SU-DHL-6 (cell line): Measurements from ENCODE around the gene MRTFB.

ENCODE experiments used
- H2AFZ ChIP-seq: fragments of 200-600 bp; sonication (generic); 2 replicates; pipeline ENCODE4 v1.6.1; 2014; ENCODE audit warnings: low read depth, mild to moderate bottlenecking, moderate library complexity, mixed read lengths, antibody characterized with exemption, low read length; ENCODE audit not compliant: severe bottlenecking
- H3F3A ChIP-seq: fragments of 200-600 bp; shearing (Covaris generic); 2 replicates; pipeline ENCODE4 v1.6.0; 2016; ENCODE audit warnings: antibody characterized with exemption, mild to moderate bottlenecking; ENCODE audit not compliant: insufficient read depth
- H3K27ac ChIP-seq: fragments of 200-600 bp; sonication (generic); 2 replicates; pipeline ENCODE4 v1.5.1; 2016; ENCODE audit warnings: low read depth, mild to moderate bottlenecking, low read length, moderate library complexity, mixed read lengths
- H3K27me3 ChIP-seq: fragments of 200-600 bp; sonication (generic), shearing (Covaris generic); 2 replicates; pipeline ENCODE4 v1.6.0; 2014; ENCODE audit warnings: mild to moderate bottlenecking, low read length
- H3K36me3 ChIP-seq: fragments of 200-600 bp; sonication (generic); 2 replicates; pipeline ENCODE4 v1.6.1; 2014; ENCODE audit warnings: mild to moderate bottlenecking, low read length, mixed read lengths
- H3K4me2 ChIP-seq: fragments of 300-600, 200-600 bp; shearing (Covaris generic), sonication (generic); 2 replicates; pipeline ENCODE4 v1.6.0; 2014; ENCODE audit warnings: low read length, low read depth, mild to moderate bottlenecking; ENCODE audit not compliant: poor library complexity, severe bottlenecking
- H3K4me3 ChIP-seq: fragments of 200-600 bp; sonication (generic); 2 replicates; pipeline ENCODE4 v1.5.1; 2014; ENCODE audit warnings: antibody characterized with exemption, low read length, mild to moderate bottlenecking, mixed read lengths; ENCODE audit not compliant: insufficient read depth, poor library complexity, severe bottlenecking
- H3K79me2 ChIP-seq: fragments of 200-600 bp; sonication (generic); 2 replicates; pipeline ENCODE4 v1.6.1; 2014; ENCODE audit warnings: mild to moderate bottlenecking, low read length, moderate library complexity; ENCODE audit not compliant: insufficient read depth
- H3K9ac ChIP-seq: fragments of 200-600 bp; sonication (generic); 2 replicates; pipeline ENCODE4 v1.7.0; 2014; ENCODE audit warnings: mild to moderate bottlenecking, low read length
- H3K9me2 ChIP-seq: fragments of 200-600 bp; sonication (generic); replicated peaks from 2 replicates; pipeline ENCODE4 v1.6.1; 2014; ENCODE audit warnings: low read length; ENCODE audit not compliant: insufficient read depth
- H3K9me3 ChIP-seq: fragments of 200-600 bp; sonication (generic); 2 replicates; pipeline ENCODE4 v1.6.1; 2014; ENCODE audit warnings: low read length, mixed read lengths; ENCODE audit not compliant: insufficient read depth
- H4K20me1 ChIP-seq: fragments of 200-600 bp; sonication (generic); 2 replicates; pipeline ENCODE4 v1.6.1; 2014; ENCODE audit warnings: low read depth, mild to moderate bottlenecking, antibody characterized with exemption, low read length, moderate library complexity, mixed read lengths
- CTCF ChIP-seq: fragments of 200-600 bp; sonication (generic); IDR thresholded peaks from one replicate; pipeline ENCODE4 v1.5.1; 2017; ENCODE audit warnings: antibody characterized with exemption, mild to moderate bottlenecking, low read length, moderate library complexity; ENCODE audit not compliant: insufficient read depth, poor library complexity, severe bottlenecking
- EZH2phosphoT487 ChIP-seq: fragments of 200-600 bp; sonication (generic), shearing (Covaris generic); conservative IDR thresholded peaks from 2 replicates; pipeline ENCODE4 v1.6.1; 2018; ENCODE audit warnings: mild to moderate bottlenecking, antibody characterized with exemption, low read length, moderate library complexity, mixed read lengths

MRTFB gene

GRCh38 chr16:14140923-14141322, 69.8 kb downstream of the MRTFB start:
- no peak overlapping the region for H3K27ac ChIP-seq
- H3K27me3 ChIP-seq = no peaks in the 10 kb centered on the region
- 0 out of 2 replicates have a peak, but pooled peaks cover 3% of the 10 kb centered on the region for H3K79me2 ChIP-seq
- no peak overlapping the region for H3K4me2 ChIP-seq
- no peak overlapping the region for H2AFZ ChIP-seq
- no peaks in the 10 kb centered on the region for H3K9me3 ChIP-seq
- no peaks in the 10 kb centered on the region for H3F3A ChIP-seq
- H3K4me3 ChIP-seq = no peak overlapping the region
- H4K20me1 ChIP-seq = no peaks in the 10 kb centered on the region
- peaks cover 10% of the 10 kb centered on the region; the same call in 1 of the 2 replicates for H3K36me3 ChIP-seq
- no peaks in the 10 kb centered on the region for H3K9me2 ChIP-seq
- TF ChIP-seq EZH2phosphoT487 (no peak), CTCF (no peak)
- H3K9ac ChIP-seq = no peak overlapping the region

GRCh38 chr16:14146445-14146844, 75.3 kb downstream of the MRTFB start:
- Histone ChIP-seq H3K36me3 (no peaks in the 10 kb centered on the region), H3K27ac (no peak overlapping the region), H3K4me2 (no peak overlapping the region), H4K20me1 (no peaks in the 10 kb centered on the region), H3K9ac (no peak overlapping the region), H2AFZ (no peak overlapping the region), H3K9me3 (no peaks in the 10 kb centered on the region), H3F3A (no peaks in the 10 kb centered on the region), H3K27me3 (no peaks in the 10 kb centered on the region), H3K4me3 (no peak overlapping the region), H3K79me2 (no peaks in the 10 kb centered on the region), H3K9me2 (no peaks in the 10 kb centered on the region)
- TF ChIP-seq EZH2phosphoT487 = no peak
- TF ChIP-seq CTCF = no peak

- H3K4me3 ChIP-seq = no peak overlapping the region
- no peak overlapping the region for H2AFZ ChIP-seq
- no peaks in the 10 kb centered on the region for H4K20me1 ChIP-seq
- TF ChIP-seq EZH2phosphoT487 = no peak
- TF ChIP-seq CTCF = no peak
- H3K4me2 ChIP-seq = no peak overlapping the region
- H3K36me3 ChIP-seq = no peaks in the 10 kb centered on the region
- no peaks in the 10 kb centered on the region for H3K79me2 ChIP-seq
- no peaks in the 10 kb centered on the region; the same call in 1 of the 2 replicates for H3F3A ChIP-seq
- no peak overlapping the region for H3K27ac ChIP-seq
- no peaks in the 10 kb centered on the region for H3K9me2 ChIP-seq
- H3K9me3 ChIP-seq = no peaks in the 10 kb centered on the region
- no peaks in the 10 kb centered on the region for H3K27me3 ChIP-seq
- H3K9ac ChIP-seq = no peak overlapping the region
These were observed 76.9 kb downstream of the MRTFB start for GRCh38 chr16:14148016-14148415.

GRCh38 chr16:14148569-14148968, 77.5 kb downstream of the MRTFB start:
- Histone ChIP-seq H3K79me2 (no peaks in the 10 kb centered on the region), H3K4me2 (no peak overlapping the region)
- TF ChIP-seq CTCF = no peak
- TF ChIP-seq EZH2phosphoT487 = no peak

More at GRCh38 chr16:14148569-14148968, 77.5 kb downstream of the MRTFB start:
- no peaks in the 10 kb centered on the region for H4K20me1 ChIP-seq
- no peak overlapping the region for H3K9ac ChIP-seq
- no peaks in the 10 kb centered on the region for H3K36me3 ChIP-seq
- H3F3A ChIP-seq = no peaks in the 10 kb centered on the region; the same call in 1 of the 2 replicates
- no peaks in the 10 kb centered on the region for H3K27me3 ChIP-seq
- H3K27ac ChIP-seq = no peak overlapping the region
- H2AFZ ChIP-seq = no peak overlapping the region
- no peaks in the 10 kb centered on the region for H3K9me2 ChIP-seq
- H3K4me3 ChIP-seq = no peak overlapping the region
- no peaks in the 10 kb centered on the region for H3K9me3 ChIP-seq
